Measurements from ENCODE around the gene CFAP99.
"Not testable (repeated sequence)": the region's sequence is repeated elsewhere in the genome, so short reads cannot be mapped to it uniquely, and the experiment has no call there.

CFAP99 gene

GRCh38 chr4:2383220-2383631, 35.5 kb upstream of the CFAP99 start:
- not testable (repeated sequence) for H2AFZ ChIP-seq; H3K9ac ChIP-seq; H3K27ac ChIP-seq; H3K27me3 ChIP-seq (ENCODE audit: control insufficient read depth, insufficient read depth, low read length); H3K4me1 ChIP-seq; H3K4me3 ChIP-seq (ENCODE audit: low read depth, low read length); H3K9me3 ChIP-seq (ENCODE audit: control insufficient read depth, low read length); H3K36me3 ChIP-seq (ENCODE audit: control insufficient read depth, insufficient read depth, low read length); H3K4me2 ChIP-seq (ENCODE audit: low read length); H3K79me2 ChIP-seq

- no peak overlapping the region for H2AFZ ChIP-seq
- H3K79me2 ChIP-seq: no peaks in the 10 kb centered on the region
- no peaks in the 10 kb centered on the region for H3K36me3 ChIP-seq (ENCODE audit: control insufficient read depth, insufficient read depth, low read length)
- no peak overlapping the region for H3K27ac ChIP-seq
- H3K4me3 ChIP-seq (ENCODE audit: low read depth, low read length): no peak overlapping the region
- H3K27me3 ChIP-seq (ENCODE audit: control insufficient read depth, insufficient read depth, low read length): no peaks in the 10 kb centered on the region
- no peak for TF ChIP-seq CTCF (IDR thresholded peaks at IDR 0.05)
- H3K4me2 ChIP-seq (ENCODE audit: low read length): no peak overlapping the region
- H3K9me3 ChIP-seq (ENCODE audit: control insufficient read depth, low read length): no peaks in the 10 kb centered on the region
- H3K9ac ChIP-seq: no peak overlapping the region
- H3K4me1 ChIP-seq: no peaks in the 10 kb centered on the region
Measured at GRCh38 chr4:2383760-2384159, 35.0 kb upstream of the CFAP99 start.

- TF ChIP-seq CTCF (IDR thresholded peaks at IDR 0.05): no peak
- H3K36me3 ChIP-seq (ENCODE audit: control insufficient read depth, insufficient read depth, low read length): no peaks in the 10 kb centered on the region
- no peak overlapping the region for H2AFZ ChIP-seq
- no peaks in the 10 kb centered on the region for H3K27me3 ChIP-seq (ENCODE audit: control insufficient read depth, insufficient read depth, low read length)
- H3K9ac ChIP-seq: no peak overlapping the region
- H3K4me1 ChIP-seq: no peaks in the 10 kb centered on the region
- no peaks in the 10 kb centered on the region for H3K9me3 ChIP-seq (ENCODE audit: control insufficient read depth, low read length)
- H3K79me2 ChIP-seq: no peaks in the 10 kb centered on the region
- no peak overlapping the region for H3K4me2 ChIP-seq (ENCODE audit: low read length)
- H3K4me3 ChIP-seq (ENCODE audit: low read depth, low read length): no peak overlapping the region
- no peak overlapping the region for H3K27ac ChIP-seq
Measured at GRCh38 chr4:2384245-2384644, 34.5 kb upstream of the CFAP99 start.

- H3K27ac ChIP-seq: no peak overlapping the region
- no peaks in the 10 kb centered on the region for H3K27me3 ChIP-seq (ENCODE audit: control insufficient read depth, insufficient read depth, low read length)
- H3K4me2 ChIP-seq (ENCODE audit: low read length): no peak overlapping the region
Measured at GRCh38 chr4:2385516-2385915, 33.2 kb upstream of the CFAP99 start.

GRCh38 chr4:2386717-2387116, 32.0 kb upstream of the CFAP99 start:
- TF ChIP-seq CTCF (IDR thresholded peaks at IDR 0.05): no peak
- no peaks in the 10 kb centered on the region for H3K9me3 ChIP-seq (ENCODE audit: control insufficient read depth, low read length)
- no peak overlapping the region for H3K9ac ChIP-seq
- no peak overlapping the region for H3K4me2 ChIP-seq (ENCODE audit: low read length)
- no peak overlapping the region for H2AFZ ChIP-seq
- H3K27ac ChIP-seq: no peak overlapping the region
- no peaks in the 10 kb centered on the region for H3K27me3 ChIP-seq (ENCODE audit: control insufficient read depth, insufficient read depth, low read length)
- H3K36me3 ChIP-seq (ENCODE audit: control insufficient read depth, insufficient read depth, low read length): no peaks in the 10 kb centered on the region
- H3K4me3 ChIP-seq (ENCODE audit: low read depth, low read length): no peak overlapping the region
- H3K4me1 ChIP-seq: no peaks in the 10 kb centered on the region
- no peaks in the 10 kb centered on the region for H3K79me2 ChIP-seq

More at GRCh38 chr4:2385516-2385915, 33.2 kb upstream of the CFAP99 start:
- H3K4me3 ChIP-seq (ENCODE audit: low read depth, low read length): no peak overlapping the region
- no peaks in the 10 kb centered on the region for H3K36me3 ChIP-seq (ENCODE audit: control insufficient read depth, insufficient read depth, low read length)
- TF ChIP-seq CTCF (IDR thresholded peaks at IDR 0.05): no peak
- no peak overlapping the region for H2AFZ ChIP-seq
- H3K79me2 ChIP-seq: no peaks in the 10 kb centered on the region
- no peaks in the 10 kb centered on the region for H3K4me1 ChIP-seq
- no peaks in the 10 kb centered on the region for H3K9me3 ChIP-seq (ENCODE audit: control insufficient read depth, low read length)
- no peak overlapping the region for H3K9ac ChIP-seq

Measured in parathyroid adenoma (tissue), 2 donors.